PC-9 (cell line): ENCODE data around the gene THAP11. TPM values are rescaled to one million over a fixed set of nuclear protein-coding genes. Genes with fewer than 3 reads are reported as not detected.

Experiments used
- BruUV-seq: library from RNA; stranded (reverse); fragments of 400-500 nt; replicated peaks from 2 replicates; lab custom pipeline; 2021; lab: Mats Ljungman, UMichigan
- CTCF ChIA-PET: fragments of 300-600 bp; sonication (Branson Sonifier 250); formaldehyde crosslinking; loops from one replicate; lab custom pipeline; 2022; ENCODE audit warnings: antibody characterized with exemption; lab: Charles Lee
- POLR2A ChIA-PET: fragments of 300-600 bp; sonication (Branson Sonifier 250); formaldehyde crosslinking; loops from one replicate; lab custom pipeline; 2022; ENCODE audit warnings: antibody characterized with exemption; ENCODE audit not compliant: unreplicated experiment; lab: Charles Lee
- DNase-seq, 2 experiments: peaks; one replicate each; pipeline versions ENCODE4 v3.0.0 to v3.0.0-alpha.2; 2015 to 2022; ENCODE audit warnings: mixed read lengths in 1 of 2
- H2AFZ ChIP-seq: fragments of 200-600 bp; sonication (generic); 2 replicates; pipeline ENCODE4 v1.8.1; 2017; ENCODE audit warnings: antibody characterized with exemption
- H3F3A ChIP-seq: fragments of 200-600 bp; sonication (generic); 2 replicates; pipeline ENCODE4 v1.8.1; 2017; ENCODE audit warnings: antibody characterized with exemption, mild to moderate bottlenecking, low read depth; ENCODE audit not compliant: insufficient read depth
- H3K27ac ChIP-seq: fragments of 200-600 bp; sonication (generic); 2 replicates; pipeline ENCODE4 v1.6.1; 2016; ENCODE audit warnings: mixed run types
- H3K27me3 ChIP-seq: fragments of 200-600 bp; sonication (generic); 2 replicates; pipeline ENCODE4 v1.6.1; 2016; ENCODE audit warnings: low read depth, mixed run types; ENCODE audit not compliant: insufficient read depth
- H3K36me3 ChIP-seq: fragments of 200-600 bp; sonication (generic); 2 replicates; pipeline ENCODE4 v1.6.1; 2016; ENCODE audit warnings: low read depth, mixed run types
- H3K4me1 ChIP-seq: fragments of 200-600 bp; sonication (generic); replicated peaks from 2 replicates; pipeline ENCODE4 v1.6.1; 2016; ENCODE audit warnings: mixed run types; ENCODE audit not compliant: insufficient read depth
- H3K4me2 ChIP-seq: fragments of 200-600 bp; sonication (generic); 2 replicates; pipeline ENCODE4 v1.6.1; 2017; ENCODE audit warnings: mixed run types
- H3K4me3 ChIP-seq: fragments of 200-600 bp; sonication (generic); 2 replicates; pipeline ENCODE4 v1.6.1; 2016; ENCODE audit warnings: mixed run types
- H3K79me2 ChIP-seq: fragments of 200-600 bp; sonication (generic); 2 replicates; pipeline ENCODE4 v1.6.1; 2017; ENCODE audit warnings: low read depth, mixed run types
- H3K9me2 ChIP-seq: fragments of 200-600 bp; sonication (generic); 2 replicates; pipeline ENCODE4 v1.8.1; 2017; ENCODE audit warnings: mild to moderate bottlenecking; ENCODE audit not compliant: insufficient read depth
- H3K9me3 ChIP-seq: fragments of 200-600 bp; sonication (generic); 2 replicates; pipeline ENCODE4 v1.8.1; 2016; ENCODE audit warnings: low read depth; ENCODE audit not compliant: insufficient read depth
- H4K20me1 ChIP-seq: fragments of 200-600 bp; sonication (generic); 2 replicates; pipeline ENCODE4 v1.8.1; 2017; ENCODE audit not compliant: insufficient read depth
- CTCF ChIP-seq: fragments of 200-600 bp; sonication (generic); conservative IDR thresholded peaks from 2 replicates; pipeline ENCODE4 v1.6.1; 2017; ENCODE audit warnings: mixed run types, antibody characterized with exemption, mild to moderate bottlenecking, moderate library complexity
- EZH2 ChIP-seq: fragments of 200-600 bp; sonication (generic); IDR thresholded peaks from 2 replicates; pipeline ENCODE4 v1.8.0; 2017; ENCODE audit warnings: antibody characterized with exemption, low read depth
- intact Hi-C: fragments of 100-400 bp; cut with micrococcal nuclease; formaldehyde crosslinking; loops from one replicate; pipeline ENCODE4 v1.10.0; 2022; ENCODE audit not compliant: unreplicated experiment
- total RNA-seq: library from RNA; stranded (reverse); gene quantifications from 2 replicates; pipeline ENCODE4 v1.2.3, GENCODE V29; 2021

Gene THAP11
- total RNA-seq, 1 experiment from 2014 or later: 18.9 TPM

- Histone ChIP-seq H3K36me3 (peaks cover 15% of the 10 kb centered on the region; the same call in 1 of the 2 replicates), H3F3A (peaks cover 54% of the 10 kb centered on the region), H4K20me1 (peaks cover 94% of the 10 kb centered on the region), H3K79me2 (peaks cover 93% of the 10 kb centered on the region), H3K27ac (peak overlapping the region; percentile 69), H3K4me2 (peak overlapping the region; percentile 62), H3K9me2 (no peaks in the 10 kb centered on the region), H3K4me1 (peaks cover 52% of the 10 kb centered on the region), H3K4me3 (no peak overlapping the region; the same call in 1 of the 2 replicates), H3K9me3 (no peaks in the 10 kb centered on the region), H3K27me3 (no peaks in the 10 kb centered on the region), H2AFZ (no peak overlapping the region)
- CTCF ChIA-PET: interaction anchor here (0.6 kb wide), 1 partner anchor 8 kb away, joined by 3 read pairs; no protein-coding TSS in a partner anchor
- intact Hi-C loops: loop anchor here (5.0 kb wide), 2 partner anchors 141 to 181 kb away; partner anchors contain the start of gene GFOD2
- TSS peak; percentile 3 for BruUV-seq
- no peak for TF ChIP-seq EZH2
- TF ChIP-seq CTCF: no peak
- DNase-seq: no peak
- POLR2A ChIA-PET: no interaction called here
Observed at GRCh38 chr16:67858500-67858899, 16.4 kb downstream of the THAP11 start.

GRCh38 chr16:67860589-67861398 lies 18.7 kb downstream of the THAP11 start:
- no TSS peak for BruUV-seq
- H3K9me3 ChIP-seq: no peaks in the 10 kb centered on the region
- peak overlapping the region; percentile 50 for H3K4me2 ChIP-seq
- peaks cover 23% of the 10 kb centered on the region for H3K36me3 ChIP-seq
- no peaks in the 10 kb centered on the region for H3K27me3 ChIP-seq
- POLR2A ChIA-PET: interaction anchor here (0.6 to 0.7 kb wide), 3 partner anchors 16 to 201 kb away, joined by 3 to 4 read pairs (median 3); partner anchors contain the start of genes ACD and RANBP10
- H3K4me3 ChIP-seq: no peak overlapping the region
- CTCF ChIA-PET: no interaction called here
- no peak overlapping the region for H2AFZ ChIP-seq
- peaks cover 91% of the 10 kb centered on the region for H4K20me1 ChIP-seq
- H3F3A ChIP-seq: peaks cover 46% of the 10 kb centered on the region
- peak overlapping the region; percentile 36 for H3K27ac ChIP-seq
- no peaks in the 10 kb centered on the region for H3K9me2 ChIP-seq
- H3K4me1 ChIP-seq: peaks cover 49% of the 10 kb centered on the region
- intact Hi-C loops: loop anchor here (2.0 kb wide), 1 partner anchor 14 kb away; the partner anchor contains the start of genes CENPT and NUTF2
- peaks cover 81% of the 10 kb centered on the region for H3K79me2 ChIP-seq
- DNase-seq: peak in 1 of 2 experiments; percentile 79
- TF ChIP-seq EZH2 (no peak), CTCF (no peak)

- TF ChIP-seq EZH2: no peak
- TF ChIP-seq CTCF: no peak
- DNase-seq: no peak
- Histone ChIP-seq H3K36me3 (peaks cover 23% of the 10 kb centered on the region), H3K4me3 (no peak overlapping the region), H2AFZ (no peak overlapping the region), H3K4me1 (peaks cover 38% of the 10 kb centered on the region), H3K79me2 (peaks cover 70% of the 10 kb centered on the region), H3K4me2 (no peak overlapping the region), H3K9me3 (no peaks in the 10 kb centered on the region), H3K9me2 (no peaks in the 10 kb centered on the region), H4K20me1 (peaks cover 89% of the 10 kb centered on the region), H3K27me3 (no peaks in the 10 kb centered on the region), H3F3A (peaks cover 36% of the 10 kb centered on the region), H3K27ac (no peak overlapping the region)
- ChIA-PET POLR2A (no interaction called here), CTCF (no interaction called here)
- BruUV-seq: no TSS peak
- intact Hi-C loops: loop anchor here (2.0 kb wide), 1 partner anchor 15 kb away; the partner anchor contains the start of genes CENPT and NUTF2
Observed at GRCh38 chr16:67861877-67862276, 19.8 kb downstream of the THAP11 start.
